HG03439 (cell line): ENCODE data around the gene S100A12.

Experiments
- ATAC-seq: cut with Tn5 transposase; IDR thresholded peaks from one replicate; pipeline ENCODE4 v1.9.1; 2021; ENCODE audit warnings: mild to moderate bottlenecking, moderate library complexity; ENCODE audit not compliant: unreplicated experiment

Gene S100A12

GRCh38 chr1:153397051-153397923, 21.9 kb upstream of the S100A12 start:
- no peak for ATAC-seq

DNA sequence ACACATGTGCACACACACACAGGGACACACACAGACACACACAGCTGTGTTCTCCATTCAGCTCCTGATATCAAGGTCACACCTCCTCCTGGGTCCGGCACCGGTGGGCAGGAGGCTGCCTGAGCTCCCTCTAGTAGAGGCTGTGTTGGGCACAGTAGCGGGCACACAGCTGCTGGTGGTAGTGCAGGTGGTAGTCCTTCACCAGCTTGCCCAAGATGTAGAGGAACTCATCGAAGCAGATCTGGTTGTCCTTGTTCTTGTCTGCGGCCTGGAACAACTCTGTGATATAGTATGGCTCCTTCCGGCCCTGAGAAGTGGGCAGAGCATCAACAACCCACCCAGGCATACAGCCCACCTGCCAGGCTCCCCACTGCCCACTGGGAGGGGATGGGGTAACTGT, 21.0 kb upstream of the S100A12 start:
- ATAC-seq = no peak

- ATAC-seq = no peak
Measured at GRCh38 chr1:153395776-153396175, 20.4 kb upstream of the S100A12 start.

DNA sequence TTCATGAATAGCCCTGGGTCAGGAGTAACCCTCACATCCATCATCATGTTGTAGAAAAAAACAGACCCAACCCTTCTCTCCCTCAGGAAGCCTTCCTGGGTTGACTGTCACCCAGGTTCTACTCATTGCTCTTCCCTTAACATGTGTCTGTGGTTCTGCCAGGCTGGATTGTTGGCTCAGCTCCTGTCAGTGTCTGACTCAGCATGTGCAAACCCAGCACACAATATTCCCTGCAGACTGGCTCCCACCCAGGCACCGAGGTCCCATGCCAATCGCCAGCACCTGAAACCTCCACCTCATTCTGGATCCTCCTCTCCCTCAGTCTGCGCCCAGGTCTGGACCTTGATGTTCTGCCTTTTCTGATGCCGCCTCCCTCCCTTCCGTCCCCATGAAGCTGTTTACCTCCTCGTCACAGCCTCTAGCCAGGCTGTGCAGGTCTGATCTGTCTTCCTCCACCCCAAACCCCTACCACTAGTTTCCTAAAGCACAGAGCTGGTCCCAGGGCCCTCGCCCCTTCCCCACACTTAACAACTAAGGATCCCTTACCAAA, 19.8 kb upstream of the S100A12 start:
- ATAC-seq = no peak

GRCh38 chr1:153394391-153394790, 19.0 kb upstream of the S100A12 start:
- no peak for ATAC-seq

DNA sequence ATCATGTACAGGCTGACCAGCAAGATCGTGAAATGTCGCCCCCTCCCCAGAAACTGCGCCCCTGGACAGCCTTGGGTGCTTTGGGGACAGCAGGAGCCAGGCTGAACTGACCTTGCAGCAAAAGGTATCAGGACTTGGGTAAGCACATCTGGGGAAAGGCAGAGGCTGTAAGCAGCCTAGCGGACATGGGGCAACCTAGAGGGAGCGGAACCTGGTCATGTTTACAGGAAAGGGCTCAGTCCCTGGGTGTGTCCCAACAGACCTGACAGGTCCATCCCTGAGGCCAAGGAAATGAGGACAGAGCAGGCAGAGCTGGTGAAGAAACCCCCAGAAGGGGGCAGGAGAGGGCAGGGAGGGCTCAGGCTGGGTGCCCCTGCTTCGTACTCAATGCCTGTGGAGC, 18.5 kb upstream of the S100A12 start:
- no peak for ATAC-seq

DNA sequence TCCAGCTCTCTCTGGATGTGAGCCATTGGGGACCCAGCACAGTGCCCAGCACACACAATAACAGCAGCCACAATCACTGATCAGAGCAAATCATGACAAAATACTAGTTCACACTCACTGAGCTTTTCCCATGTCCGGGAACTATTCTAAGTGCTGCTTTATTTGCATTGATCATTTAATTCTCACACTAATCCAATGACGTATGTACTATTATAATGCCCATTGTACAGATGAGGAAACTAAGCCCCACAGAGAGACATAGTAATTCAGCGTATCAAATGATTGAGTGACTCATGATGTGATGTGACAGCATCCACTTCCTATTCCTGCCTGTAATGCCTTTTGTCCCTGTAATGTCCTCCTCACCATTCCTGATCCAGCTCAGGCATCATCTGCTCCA, 17.4 kb upstream of the S100A12 start:
- no peak for ATAC-seq

- no peak for ATAC-seq
Measured at GRCh38 chr1:153392258-153392657, 16.8 kb upstream of the S100A12 start.

GRCh38 chr1:153390938-153391710, 15.7 kb upstream of the S100A12 start, which contains the start of gene S100A8:
TSS of gene S100A8 (minus strand) at chr1:153391073. CDS start at chr1:153390535, 538 bp downstream.
- no peak for ATAC-seq

- no peak for ATAC-seq
Measured at GRCh38 chr1:153389973-153390879, 14.8 kb upstream of the S100A12 start.

GRCh38 chr1:153389401-153389800, 14.0 kb upstream of the S100A12 start:
- ATAC-seq = no peak

- ATAC-seq = no peak
Measured at GRCh38 chr1:153387785-153388184, 12.4 kb upstream of the S100A12 start.

DNA sequence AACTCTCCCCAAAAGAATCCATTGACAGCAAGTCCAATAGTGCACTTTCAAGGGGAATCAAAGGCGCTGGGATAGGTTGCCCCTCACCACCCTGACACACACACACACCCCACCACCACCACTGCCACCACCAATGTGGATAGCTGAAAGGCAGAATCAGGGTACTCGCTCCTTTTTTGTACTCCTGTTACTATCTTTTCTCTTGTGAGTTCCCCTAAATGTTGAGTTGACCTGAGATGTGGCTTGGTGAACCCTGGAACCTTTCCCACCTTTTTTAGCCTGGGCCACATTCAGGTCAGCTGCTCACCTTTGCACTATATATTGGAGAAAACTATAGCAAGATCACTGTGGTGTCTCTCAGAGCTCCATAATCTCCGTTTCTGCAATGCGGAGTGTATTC, 11.6 kb upstream of the S100A12 start:
- no peak for ATAC-seq

DNA sequence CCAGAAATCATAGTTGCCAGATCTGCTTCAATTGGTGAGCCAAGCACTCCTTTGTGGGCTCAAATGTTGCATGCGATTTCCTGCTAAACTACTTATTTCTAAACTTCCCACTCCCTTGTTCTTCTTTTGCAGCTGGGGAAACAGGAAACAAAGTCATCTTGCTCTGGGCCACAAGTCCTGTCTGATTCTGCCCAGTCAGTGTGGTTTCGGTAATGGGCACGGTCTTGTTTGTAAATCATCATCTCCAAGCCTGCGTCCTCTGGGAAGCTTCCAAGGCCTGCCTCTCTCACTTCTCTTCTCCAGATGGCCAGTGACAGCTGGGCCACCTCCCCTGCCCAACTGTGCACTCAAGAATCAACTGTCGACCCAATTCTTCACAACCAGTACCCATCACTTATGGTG, 11.1 kb upstream of the S100A12 start:
- ATAC-seq = no peak

GRCh38 chr1:153384958-153385580, 9.6 kb upstream of the S100A12 start:
- no peak for ATAC-seq

DNA sequence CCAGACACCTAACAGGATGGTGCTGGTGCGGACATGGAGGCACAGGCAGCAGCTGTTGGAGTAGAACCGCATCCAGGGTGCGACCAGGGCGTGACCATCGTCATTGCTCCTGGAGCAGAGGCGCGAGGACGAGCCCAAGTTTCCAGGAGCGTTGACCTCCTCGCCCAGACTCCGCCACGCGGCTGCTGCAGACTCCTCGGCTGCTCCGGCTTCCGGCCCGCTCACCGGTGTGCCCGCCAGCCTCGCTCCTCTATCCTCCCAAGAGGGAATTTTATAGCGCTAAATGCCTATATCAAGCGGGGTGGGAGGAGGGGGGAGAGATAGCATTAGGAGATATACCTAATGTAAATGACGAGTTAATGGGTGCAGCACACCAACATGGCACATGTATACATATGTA, 5.3 kb upstream of the S100A12 start:
- ATAC-seq = no peak

GRCh38 chr1:153379591-153379990, 4.2 kb upstream of the S100A12 start:
- ATAC-seq = no peak

DNA sequence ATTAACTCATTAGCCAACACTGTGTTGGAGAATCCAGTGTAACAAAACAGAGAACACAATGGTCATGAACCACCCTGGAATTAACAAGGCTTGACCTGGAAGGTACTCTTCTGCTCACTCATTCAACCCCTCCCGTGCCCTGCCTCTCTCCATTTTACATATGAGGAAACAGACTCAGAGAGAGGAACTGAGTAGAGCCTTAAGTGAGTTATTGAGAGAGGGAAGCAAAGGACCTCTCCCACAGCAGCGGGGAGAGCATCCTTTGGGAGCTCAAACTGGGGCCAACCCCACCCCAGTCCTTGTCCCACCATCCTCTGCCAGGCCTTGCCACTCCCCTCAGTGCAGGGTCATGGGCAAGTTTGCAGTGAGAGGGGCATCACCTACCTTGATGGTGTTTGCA, 1.4 kb downstream of the S100A12 start:
- ATAC-seq = no peak

GRCh38 chr1:153372571-153372970, 2.9 kb downstream of the S100A12 start:
- ATAC-seq = no peak

GRCh38 chr1:153371231-153371630, 4.2 kb downstream of the S100A12 start:
- ATAC-seq = no peak
